Measurements from ENCODE around the gene FAM83G.

Gene FAM83G

GRCh38 chr17:18968945-18969887 is 35.3 kb downstream of the FAM83G start:
- H3K4me3 ChIP-seq (ENCODE audit: low read depth in 1 of 2, low read length in 2 of 2) = no peak overlapping the region
- H3K27ac ChIP-seq (ENCODE audit: low read length) = no peak overlapping the region
- H3K36me3 ChIP-seq (ENCODE audit: control insufficient read depth in 1 of 2, insufficient read depth in 2 of 2, low read length in 2 of 2) = peaks cover 0 to 7% of the 10 kb centered on the region in 2 donors
- H3K4me1 ChIP-seq (ENCODE audit: control insufficient read depth in 1 of 2, insufficient read depth in 2 of 2, low read length in 2 of 2) = peaks cover 2 to 4% of the 10 kb centered on the region in 2 donors
- no peaks in the 10 kb centered on the region for H3K9me3 ChIP-seq (ENCODE audit: control insufficient read depth in 1 of 2, low read length in 2 of 2)
- H3K27me3 ChIP-seq (ENCODE audit: low read depth, low read length) = no peaks in the 10 kb centered on the region

GRCh38 chr17:18968345-18968744 is 36.2 kb downstream of the FAM83G start:
- no peaks in the 10 kb centered on the region for H3K9me3 ChIP-seq (ENCODE audit: control insufficient read depth in 1 of 2, low read length in 2 of 2)
- H3K4me1 ChIP-seq (ENCODE audit: control insufficient read depth in 1 of 2, insufficient read depth in 2 of 2, low read length in 2 of 2) = peaks cover 2 to 4% of the 10 kb centered on the region in 2 donors
- H3K27me3 ChIP-seq (ENCODE audit: low read depth, low read length) = no peaks in the 10 kb centered on the region
- no peak overlapping the region for H3K4me3 ChIP-seq (ENCODE audit: low read depth in 1 of 2, low read length in 2 of 2)
- H3K36me3 ChIP-seq (ENCODE audit: control insufficient read depth in 1 of 2, insufficient read depth in 2 of 2, low read length in 2 of 2) = peaks cover 0 to 7% of the 10 kb centered on the region in 2 donors
- no peak overlapping the region for H3K27ac ChIP-seq (ENCODE audit: low read length)

GRCh38 chr17:18967916-18968315 is 36.6 kb downstream of the FAM83G start:
- H3K4me1 ChIP-seq (ENCODE audit: control insufficient read depth in 1 of 2, insufficient read depth in 2 of 2, low read length in 2 of 2) = peaks cover 2 to 4% of the 10 kb centered on the region in 2 donors
- no peak overlapping the region for H3K4me3 ChIP-seq (ENCODE audit: low read depth in 1 of 2, low read length in 2 of 2)
- H3K27ac ChIP-seq (ENCODE audit: low read length) = no peak overlapping the region
- no peaks in the 10 kb centered on the region for H3K9me3 ChIP-seq (ENCODE audit: control insufficient read depth in 1 of 2, low read length in 2 of 2)
- H3K27me3 ChIP-seq (ENCODE audit: low read depth, low read length) = no peaks in the 10 kb centered on the region
- H3K36me3 ChIP-seq (ENCODE audit: control insufficient read depth in 1 of 2, insufficient read depth in 2 of 2, low read length in 2 of 2) = peaks cover 0 to 7% of the 10 kb centered on the region in 2 donors

- Histone ChIP-seq H3K36me3 (ENCODE audit: control insufficient read depth in 1 of 2, insufficient read depth in 2 of 2, low read length in 2 of 2) (peaks cover 0 to 7% of the 10 kb centered on the region in 2 donors), H3K4me3 (ENCODE audit: low read depth in 1 of 2, low read length in 2 of 2) (no peak overlapping the region), H3K27me3 (ENCODE audit: low read depth, low read length) (no peaks in the 10 kb centered on the region), H3K4me1 (ENCODE audit: control insufficient read depth in 1 of 2, insufficient read depth in 2 of 2, low read length in 2 of 2) (peaks cover 2 to 6% of the 10 kb centered on the region in 2 donors), H3K27ac (ENCODE audit: low read length) (no peak overlapping the region), H3K9me3 (ENCODE audit: control insufficient read depth in 1 of 2, low read length in 2 of 2) (no peaks in the 10 kb centered on the region)
Observed at GRCh38 chr17:18966831-18967624, 37.5 kb downstream of the FAM83G start.

- Histone ChIP-seq H3K36me3 (ENCODE audit: control insufficient read depth in 1 of 2, insufficient read depth in 2 of 2, low read length in 2 of 2) (no peaks in the 10 kb centered on the region), H3K9me3 (ENCODE audit: control insufficient read depth in 1 of 2, low read length in 2 of 2) (no peaks in the 10 kb centered on the region), H3K27ac (ENCODE audit: low read length) (no peak overlapping the region), H3K4me3 (ENCODE audit: low read depth in 1 of 2, low read length in 2 of 2) (no peak overlapping the region), H3K27me3 (ENCODE audit: low read depth, low read length) (no peaks in the 10 kb centered on the region), H3K4me1 (ENCODE audit: control insufficient read depth in 1 of 2, insufficient read depth in 2 of 2, low read length in 2 of 2) (peaks cover 2 to 10% of the 10 kb centered on the region in 2 donors)
Observed at GRCh38 chr17:18965530-18966236, 38.9 kb downstream of the FAM83G start.

- no peak overlapping the region for H3K27ac ChIP-seq (ENCODE audit: low read length)
- H3K27me3 ChIP-seq (ENCODE audit: low read depth, low read length) = no peaks in the 10 kb centered on the region
- H3K4me1 ChIP-seq (ENCODE audit: control insufficient read depth in 1 of 2, insufficient read depth in 2 of 2, low read length in 2 of 2) = peaks cover 2 to 10% of the 10 kb centered on the region in 2 donors
- no peaks in the 10 kb centered on the region for H3K36me3 ChIP-seq (ENCODE audit: control insufficient read depth in 1 of 2, insufficient read depth in 2 of 2, low read length in 2 of 2)
- H3K9me3 ChIP-seq (ENCODE audit: control insufficient read depth in 1 of 2, low read length in 2 of 2) = no peaks in the 10 kb centered on the region
- H3K4me3 ChIP-seq (ENCODE audit: low read depth in 1 of 2, low read length in 2 of 2) = no peak overlapping the region
Observed at GRCh38 chr17:18964550-18964949, 40.0 kb downstream of the FAM83G start.

GRCh38 chr17:18964018-18964351 is 40.6 kb downstream of the FAM83G start:
- Histone ChIP-seq H3K27me3 (ENCODE audit: low read depth, low read length) (no peaks in the 10 kb centered on the region), H3K4me1 (ENCODE audit: control insufficient read depth in 1 of 2, insufficient read depth in 2 of 2, low read length in 2 of 2) (peaks cover 2 to 10% of the 10 kb centered on the region in 2 donors), H3K9me3 (ENCODE audit: control insufficient read depth in 1 of 2, low read length in 2 of 2) (no peaks in the 10 kb centered on the region), H3K27ac (ENCODE audit: low read length) (no peak overlapping the region), H3K4me3 (ENCODE audit: low read depth in 1 of 2, low read length in 2 of 2) (no peak overlapping the region), H3K36me3 (ENCODE audit: control insufficient read depth in 1 of 2, insufficient read depth in 2 of 2, low read length in 2 of 2) (no peaks in the 10 kb centered on the region)

GRCh38 chr17:18963126-18964017 is 41.2 kb downstream of the FAM83G start:
- no peak overlapping the region for H3K4me3 ChIP-seq (ENCODE audit: low read depth in 1 of 2, low read length in 2 of 2)
- no peak overlapping the region for H3K27ac ChIP-seq (ENCODE audit: low read length)
- no peaks in the 10 kb centered on the region for H3K36me3 ChIP-seq (ENCODE audit: control insufficient read depth in 1 of 2, insufficient read depth in 2 of 2, low read length in 2 of 2)
- no peaks in the 10 kb centered on the region for H3K27me3 ChIP-seq (ENCODE audit: low read depth, low read length)
- no peaks in the 10 kb centered on the region for H3K9me3 ChIP-seq (ENCODE audit: control insufficient read depth in 1 of 2, low read length in 2 of 2)
- peaks cover 2 to 10% of the 10 kb centered on the region in 2 donors for H3K4me1 ChIP-seq (ENCODE audit: control insufficient read depth in 1 of 2, insufficient read depth in 2 of 2, low read length in 2 of 2)

GRCh38 chr17:18962494-18962815 is 42.1 kb downstream of the FAM83G start:
- Histone ChIP-seq H3K27me3 (ENCODE audit: low read depth, low read length) (no peaks in the 10 kb centered on the region), H3K36me3 (ENCODE audit: control insufficient read depth in 1 of 2, insufficient read depth in 2 of 2, low read length in 2 of 2) (no peaks in the 10 kb centered on the region), H3K4me1 (ENCODE audit: control insufficient read depth in 1 of 2, insufficient read depth in 2 of 2, low read length in 2 of 2) (peaks cover under 1 to 7% of the 10 kb centered on the region in 2 donors), H3K4me3 (ENCODE audit: low read depth in 1 of 2, low read length in 2 of 2) (no peak overlapping the region), H3K27ac (ENCODE audit: low read length) (no peak overlapping the region), H3K9me3 (ENCODE audit: control insufficient read depth in 1 of 2, low read length in 2 of 2) (no peaks in the 10 kb centered on the region)

GRCh38 chr17:18961634-18962493 is 42.7 kb downstream of the FAM83G start:
- Histone ChIP-seq H3K4me3 (ENCODE audit: low read depth in 1 of 2, low read length in 2 of 2) (no peak overlapping the region), H3K9me3 (ENCODE audit: control insufficient read depth in 1 of 2, low read length in 2 of 2) (no peaks in the 10 kb centered on the region), H3K4me1 (ENCODE audit: control insufficient read depth in 1 of 2, insufficient read depth in 2 of 2, low read length in 2 of 2) (peaks cover 0 to 7% of the 10 kb centered on the region in 2 donors), H3K27me3 (ENCODE audit: low read depth, low read length) (no peaks in the 10 kb centered on the region), H3K36me3 (ENCODE audit: control insufficient read depth in 1 of 2, insufficient read depth in 2 of 2, low read length in 2 of 2) (no peaks in the 10 kb centered on the region), H3K27ac (ENCODE audit: low read length) (no peak overlapping the region)
